OCI-LY1 (cell line): ENCODE data around the gene BMPER.

ENCODE experiments used
- EZH2 ChIP-seq: fragments of 200-600 bp; sonication (generic), shearing (Covaris generic); IDR thresholded peaks from 2 replicates; pipeline ENCODE4 v1.8.0; 2017; ENCODE audit warnings: borderline replicate concordance, mixed run types, mild to moderate bottlenecking, antibody characterized with exemption, low read length, moderate library complexity, mixed read lengths
- TF ChIP-seq, protein P1 (sequence below): fragments of 200-600 bp; sonication (generic), shearing (Covaris generic); IDR thresholded peaks from 2 replicates; pipeline ENCODE4 v1.5.1; 2017; ENCODE audit warnings: mild to moderate bottlenecking, antibody characterized with exemption, low read length, moderate library complexity, mixed read lengths

DNA sequence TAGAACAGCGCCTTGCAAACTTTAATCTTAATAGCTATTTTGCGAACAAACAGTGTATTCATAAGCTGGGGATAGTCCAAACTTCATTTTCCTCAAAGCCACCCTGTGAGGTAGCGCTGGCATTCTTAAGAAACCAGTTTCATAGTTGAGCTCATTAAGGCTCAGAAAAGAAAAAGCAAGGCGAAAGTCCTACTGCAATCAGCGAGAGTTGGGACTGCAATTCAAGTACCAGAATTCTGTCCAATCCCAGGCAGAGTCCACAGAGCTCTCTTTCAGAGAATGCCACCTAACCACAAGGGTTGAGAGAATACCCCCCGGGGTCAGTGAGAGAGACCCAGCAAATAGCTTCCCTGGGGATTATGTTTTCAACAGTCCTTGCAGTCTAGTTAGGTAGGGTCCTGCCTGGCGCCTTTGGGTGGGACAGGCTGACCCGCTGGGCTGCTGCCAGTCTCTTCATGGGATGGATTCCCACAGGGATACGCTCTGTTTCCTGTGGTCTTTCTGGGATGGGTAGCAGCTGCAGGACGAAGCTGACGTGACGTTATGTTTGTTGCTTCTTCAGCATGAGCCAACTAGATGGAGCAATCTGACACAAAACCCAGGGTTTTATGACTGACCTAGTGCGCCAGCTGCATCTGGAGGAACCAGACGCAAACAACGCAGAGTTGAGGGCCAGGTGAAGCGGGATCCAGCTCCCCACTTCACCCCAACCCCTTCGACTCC is 16.0 kb downstream of the BMPER start:
- TF ChIP-seq, protein P1, sequence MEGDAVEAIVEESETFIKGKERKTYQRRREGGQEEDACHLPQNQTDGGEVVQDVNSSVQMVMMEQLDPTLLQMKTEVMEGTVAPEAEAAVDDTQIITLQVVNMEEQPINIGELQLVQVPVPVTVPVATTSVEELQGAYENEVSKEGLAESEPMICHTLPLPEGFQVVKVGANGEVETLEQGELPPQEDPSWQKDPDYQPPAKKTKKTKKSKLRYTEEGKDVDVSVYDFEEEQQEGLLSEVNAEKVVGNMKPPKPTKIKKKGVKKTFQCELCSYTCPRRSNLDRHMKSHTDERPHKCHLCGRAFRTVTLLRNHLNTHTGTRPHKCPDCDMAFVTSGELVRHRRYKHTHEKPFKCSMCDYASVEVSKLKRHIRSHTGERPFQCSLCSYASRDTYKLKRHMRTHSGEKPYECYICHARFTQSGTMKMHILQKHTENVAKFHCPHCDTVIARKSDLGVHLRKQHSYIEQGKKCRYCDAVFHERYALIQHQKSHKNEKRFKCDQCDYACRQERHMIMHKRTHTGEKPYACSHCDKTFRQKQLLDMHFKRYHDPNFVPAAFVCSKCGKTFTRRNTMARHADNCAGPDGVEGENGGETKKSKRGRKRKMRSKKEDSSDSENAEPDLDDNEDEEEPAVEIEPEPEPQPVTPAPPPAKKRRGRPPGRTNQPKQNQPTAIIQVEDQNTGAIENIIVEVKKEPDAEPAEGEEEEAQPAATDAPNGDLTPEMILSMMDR, result no peak
- no peak for TF ChIP-seq EZH2
